ENCODE results near the gene TNFSF11.

Gene TNFSF11

DNA sequence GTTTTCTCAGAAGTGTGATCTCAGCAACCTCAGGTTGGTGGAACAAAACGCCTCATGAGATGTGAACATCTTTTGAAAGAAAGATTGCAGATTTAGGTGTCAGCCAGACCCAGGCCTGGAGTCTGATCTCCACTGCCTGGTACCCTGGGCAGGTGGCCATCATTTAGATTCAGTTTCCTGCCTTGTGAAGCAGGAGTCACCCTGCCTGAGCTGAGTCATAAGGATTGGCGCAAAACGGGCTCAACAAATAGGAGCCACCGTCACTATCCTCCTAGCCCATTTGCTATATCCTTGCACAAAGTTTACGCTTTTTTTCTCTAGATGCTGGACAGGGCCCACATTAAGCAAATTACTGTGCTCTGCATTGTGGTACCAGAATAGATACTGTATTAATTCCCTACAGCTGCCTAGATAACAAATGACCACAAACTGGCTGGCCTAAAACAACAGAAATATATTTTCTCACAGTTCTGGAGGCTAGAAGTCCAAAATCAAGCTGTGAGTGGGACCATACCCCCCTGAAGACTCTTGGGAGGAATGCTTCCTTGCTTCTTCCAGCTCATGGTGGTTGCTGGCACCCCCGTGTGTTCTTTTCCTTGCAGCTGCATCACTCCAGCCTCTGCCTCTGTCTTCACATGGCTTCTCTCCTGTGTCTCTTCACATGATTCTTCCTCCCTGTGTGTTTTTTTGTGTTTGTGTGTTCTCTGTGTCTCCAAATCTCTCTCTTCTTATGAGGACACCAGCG lies 38.2 kb downstream of the TNFSF11 start:
- DNase-seq, result no peak

DNA sequence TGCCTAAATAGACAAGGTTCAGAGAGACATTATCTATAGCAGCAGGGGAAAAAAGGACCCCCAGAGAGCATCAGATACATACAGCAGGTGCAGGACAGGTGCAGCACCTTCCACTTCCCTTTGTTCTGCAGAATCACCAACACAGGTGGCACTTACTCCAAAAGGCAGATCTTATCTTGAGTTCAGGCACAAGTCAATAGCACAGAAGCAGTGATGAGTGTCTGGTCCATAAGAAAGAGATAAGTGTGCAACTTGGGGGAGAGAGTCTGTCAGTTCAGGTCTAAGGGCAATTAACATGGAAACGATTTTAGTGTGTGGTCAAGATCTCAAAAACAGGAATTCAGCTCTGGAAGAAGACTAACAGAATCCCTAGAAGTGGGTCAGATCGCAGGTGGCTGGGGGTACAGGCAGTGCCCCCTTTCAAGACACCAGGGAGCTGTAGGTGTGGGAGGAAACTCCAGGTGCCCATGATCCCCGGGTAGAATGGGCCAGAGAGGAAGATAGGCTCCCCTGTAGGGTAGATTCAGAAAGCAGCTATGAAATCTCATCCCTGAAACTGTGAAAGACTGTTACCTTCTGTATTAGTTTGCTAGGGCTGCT lies 40.6 kb downstream of the TNFSF11 start:
- no peak for DNase-seq

DNA sequence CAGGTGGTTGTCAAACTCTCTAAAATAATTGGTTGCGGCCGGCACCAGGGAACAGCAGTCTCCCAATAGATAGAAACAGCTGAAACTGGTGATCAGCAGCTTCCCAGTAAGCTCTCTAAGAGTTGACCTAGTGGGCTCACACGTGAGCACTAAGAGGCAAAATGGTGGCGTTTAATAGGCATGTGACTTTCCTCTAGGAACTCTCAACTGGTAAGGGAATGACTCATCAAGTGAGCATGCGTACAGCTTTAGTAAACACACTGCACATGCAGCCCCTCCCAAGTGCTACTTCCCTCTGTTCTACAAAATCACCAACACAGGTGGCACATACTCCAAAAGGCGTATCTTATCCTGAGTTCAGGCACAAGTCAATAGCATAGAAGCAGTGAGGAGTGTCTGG lies 41.7 kb downstream of the TNFSF11 start:
- no peak for DNase-seq

DNA sequence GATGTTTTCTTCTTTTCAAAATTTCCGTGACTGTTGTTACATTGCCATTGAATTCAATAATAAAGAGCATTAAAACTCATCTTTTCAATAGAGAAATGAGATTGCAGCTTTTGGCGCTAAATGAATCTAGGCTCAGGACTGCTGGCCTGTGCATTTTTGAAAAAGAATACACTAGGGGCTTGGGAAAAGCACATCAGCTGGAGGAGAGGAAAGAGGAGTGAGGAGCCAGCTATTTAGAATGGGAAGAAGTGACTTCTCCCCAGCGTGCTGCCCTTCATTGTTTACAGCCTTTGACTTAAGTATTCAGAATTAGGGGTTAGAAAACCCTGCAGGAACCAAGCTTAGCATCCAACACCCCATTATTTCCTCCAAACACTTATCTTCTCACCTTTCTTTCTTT lies 43.3 kb downstream of the TNFSF11 start:
- DNase-seq, result no peak

DNA sequence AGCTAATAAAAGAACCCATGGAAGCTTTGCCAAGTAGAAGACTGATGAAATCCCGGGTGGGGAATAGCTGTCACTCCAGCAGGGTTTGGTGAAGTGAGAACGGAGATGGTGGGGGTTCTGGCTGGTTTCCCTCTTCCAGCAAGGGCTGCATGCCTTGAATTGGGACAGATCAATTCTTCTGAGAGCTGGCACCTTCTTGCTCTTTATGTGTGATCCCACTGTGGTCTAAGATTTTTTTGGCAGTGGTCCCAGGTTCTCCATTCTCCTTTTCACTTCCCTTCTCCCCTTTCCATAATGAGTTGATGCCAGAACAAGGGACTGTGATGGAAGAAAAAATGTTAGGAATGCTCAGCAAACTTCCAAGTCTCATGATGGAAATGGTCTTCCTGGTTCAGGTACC lies 50.0 kb downstream of the TNFSF11 start:
- no peak for DNase-seq

DNA sequence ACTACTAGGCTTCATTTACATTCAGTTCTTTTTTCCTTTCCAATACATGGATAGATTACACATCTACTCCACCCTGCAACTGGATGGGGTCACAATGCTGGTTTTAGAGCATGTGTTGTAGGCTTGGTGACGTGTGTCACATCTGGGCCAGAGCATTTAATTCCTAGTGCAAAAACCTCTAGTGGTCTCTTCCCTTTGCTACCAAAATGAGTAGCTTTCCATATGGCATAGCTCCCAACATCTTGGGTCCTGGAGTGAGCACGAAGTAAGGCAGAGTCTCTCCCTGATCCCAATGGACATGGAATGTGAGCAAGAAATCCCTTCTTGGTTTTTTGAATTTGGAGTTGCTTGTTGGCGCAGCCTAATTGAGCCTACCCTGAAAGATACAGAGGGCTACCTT lies 51.7 kb downstream of the TNFSF11 start:
- no peak for DNase-seq

DNA sequence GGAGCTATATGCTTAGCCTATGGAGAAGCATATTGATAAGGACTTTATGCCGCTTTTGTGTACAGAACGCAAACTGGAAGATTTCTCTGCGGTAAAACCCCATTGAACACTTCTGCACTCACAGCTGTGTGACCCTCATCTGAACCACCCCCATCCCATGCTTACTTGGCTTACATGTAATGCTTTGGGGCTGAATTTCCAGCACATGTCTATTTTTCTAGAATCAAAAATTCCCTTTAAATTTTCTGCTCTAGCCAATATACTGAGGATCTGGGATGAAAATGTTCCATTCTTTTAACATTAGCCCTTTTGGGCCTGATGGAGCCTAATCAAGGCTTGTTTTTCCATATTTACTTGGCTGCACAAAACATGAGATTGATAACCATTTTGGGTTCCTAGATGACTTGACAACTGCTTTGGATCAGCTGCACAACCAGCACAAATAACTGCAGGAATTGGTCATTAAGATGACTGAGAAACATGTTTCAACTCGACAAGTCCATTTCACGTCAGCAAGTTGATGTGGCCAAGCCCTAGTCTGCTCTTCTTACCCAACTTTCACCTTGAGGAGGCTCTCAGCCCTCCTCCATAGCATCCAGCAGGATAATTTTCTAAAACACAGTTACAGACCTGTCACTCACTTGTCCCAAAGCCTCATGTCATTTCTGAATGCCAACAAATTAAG lies 52.4 kb downstream of the TNFSF11 start:
- DNase-seq, result no peak

DNA sequence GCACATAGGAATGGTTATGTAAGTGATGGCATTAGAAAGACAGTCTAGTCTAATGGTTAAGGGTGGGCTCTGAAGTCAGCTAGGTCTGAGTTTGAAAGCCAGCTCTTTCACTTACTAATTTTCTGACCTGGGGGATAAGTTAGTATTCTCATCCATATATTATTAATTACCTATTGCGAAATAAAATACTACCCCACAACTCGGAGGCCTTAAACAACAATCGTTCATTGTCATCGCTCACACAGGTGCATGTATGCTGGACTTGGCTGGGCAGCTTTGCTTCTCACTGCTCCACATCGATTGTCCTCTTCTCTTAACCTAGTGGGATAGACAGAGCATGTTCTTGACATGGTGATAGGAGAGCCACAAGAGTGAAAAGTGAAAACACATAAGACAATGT lies 54.7 kb downstream of the TNFSF11 start:
- no peak for DNase-seq

DNA sequence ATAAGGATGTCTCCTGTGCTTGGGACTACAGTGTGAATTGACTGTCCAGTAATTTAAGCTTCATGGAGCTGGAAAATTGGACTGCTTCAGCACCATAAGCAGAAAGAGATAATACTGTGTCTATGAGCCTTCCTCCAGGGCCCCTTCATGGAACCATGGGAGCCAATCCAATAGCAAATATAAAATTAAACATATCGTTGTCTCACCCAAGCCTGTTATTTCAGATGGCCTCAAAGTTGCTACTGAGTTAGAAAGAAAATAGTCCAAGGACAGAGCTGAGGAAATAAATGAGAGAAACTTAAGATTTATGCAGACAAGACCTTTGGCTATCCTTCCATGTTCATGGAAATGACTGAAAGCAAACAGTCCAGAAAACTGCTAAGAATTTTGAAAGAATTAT lies 57.2 kb downstream of the TNFSF11 start:
- DNase-seq, result no peak

DNA sequence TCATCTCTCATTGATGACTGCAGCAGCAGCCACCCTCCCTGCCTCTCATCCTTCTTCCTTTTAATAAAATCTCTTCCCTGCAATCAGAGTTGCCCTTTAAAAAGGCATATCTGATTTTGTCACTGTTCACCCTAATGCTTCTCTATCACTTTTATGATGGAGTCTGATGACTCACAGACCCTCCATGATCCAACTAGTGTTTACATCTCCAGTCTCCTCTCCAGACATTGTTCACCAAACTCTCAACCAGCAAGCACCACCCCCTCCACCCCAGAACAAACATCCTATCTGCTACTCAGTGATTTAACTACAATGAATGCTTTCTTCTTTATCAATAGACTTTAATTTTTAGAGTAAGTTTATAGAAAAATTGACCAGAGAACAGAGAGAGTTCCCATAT lies 59.5 kb downstream of the TNFSF11 start:
- DNase-seq, result no peak

DNA sequence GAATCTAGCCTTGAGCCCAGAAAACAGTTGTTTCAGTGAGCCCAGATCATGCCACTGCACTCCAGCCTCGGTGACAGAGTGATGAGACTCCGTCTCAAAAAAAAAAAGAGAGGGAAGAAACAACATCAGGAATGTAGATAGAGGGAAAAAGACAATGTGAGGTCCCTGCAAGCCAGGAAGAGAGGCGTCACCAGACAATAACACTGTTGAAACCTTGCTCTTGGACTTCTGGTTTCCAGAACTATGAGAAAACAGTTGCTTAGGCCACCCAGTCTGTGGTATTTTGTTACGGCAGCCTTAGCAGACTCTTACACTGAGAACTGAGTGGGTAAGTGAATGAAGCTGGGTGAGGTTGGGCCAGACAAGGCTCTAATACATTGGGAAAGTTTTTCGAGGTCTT lies 64.1 kb downstream of the TNFSF11 start:
- DNase-seq, result no peak

DNA sequence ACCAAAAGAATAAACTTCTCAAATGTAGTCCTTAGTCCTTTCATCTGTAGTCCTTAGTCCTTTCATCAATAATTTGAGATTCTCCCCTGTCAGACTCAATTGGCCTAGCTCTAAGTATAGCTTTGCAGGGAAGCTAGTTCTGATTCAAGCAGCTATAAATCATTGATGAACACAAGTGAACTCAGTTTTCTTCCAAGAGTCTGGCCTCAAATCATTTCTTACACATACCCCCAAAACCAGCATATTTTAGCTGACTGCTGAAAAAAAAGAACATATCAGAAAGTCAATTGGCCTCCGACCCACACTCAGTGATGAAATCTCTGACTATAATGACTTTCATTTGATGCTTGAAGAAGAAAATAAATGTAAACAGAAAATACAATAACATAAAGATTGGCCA lies 64.9 kb downstream of the TNFSF11 start:
- DNase-seq, result no peak

DNA sequence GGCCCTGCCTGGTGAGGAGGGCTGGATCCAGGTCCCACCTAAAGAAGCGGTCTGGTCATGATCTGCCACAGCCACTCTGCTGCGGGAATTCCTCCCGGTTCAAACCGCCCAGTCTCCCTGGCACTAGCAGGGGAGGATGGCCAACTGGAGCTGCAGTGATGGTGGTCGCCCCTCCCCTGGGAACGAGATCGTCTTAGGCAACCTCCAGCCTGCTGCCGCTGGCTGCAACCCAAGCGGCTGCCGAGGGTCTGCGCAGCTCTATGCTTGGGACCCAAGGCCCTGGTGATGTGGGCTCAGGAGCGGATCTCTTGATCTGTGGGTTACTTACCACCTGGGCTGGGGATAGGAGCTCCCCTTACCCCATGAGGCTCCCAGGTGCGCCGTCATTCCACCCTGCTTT lies 69.1 kb downstream of the TNFSF11 start:
- DNase-seq, result no peak

DNA sequence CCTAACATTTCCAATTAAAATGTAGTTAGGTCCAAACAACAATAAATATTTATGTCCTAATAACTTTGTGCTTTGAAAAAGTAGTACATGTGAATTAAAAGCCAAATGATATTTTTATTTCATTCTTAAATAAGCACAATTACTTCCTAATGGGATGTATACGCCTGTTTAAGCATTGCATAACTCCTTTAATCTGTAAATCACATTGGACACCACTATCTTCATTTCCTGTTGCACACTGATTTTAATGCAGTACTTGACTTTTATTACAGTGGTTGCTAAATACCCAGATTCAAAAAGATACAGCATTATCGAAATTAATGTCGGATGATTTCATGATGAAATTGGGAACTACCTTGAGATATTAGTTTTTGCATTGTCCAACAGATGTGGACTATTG lies 70.9 kb downstream of the TNFSF11 start:
- no peak for DNase-seq

DNA sequence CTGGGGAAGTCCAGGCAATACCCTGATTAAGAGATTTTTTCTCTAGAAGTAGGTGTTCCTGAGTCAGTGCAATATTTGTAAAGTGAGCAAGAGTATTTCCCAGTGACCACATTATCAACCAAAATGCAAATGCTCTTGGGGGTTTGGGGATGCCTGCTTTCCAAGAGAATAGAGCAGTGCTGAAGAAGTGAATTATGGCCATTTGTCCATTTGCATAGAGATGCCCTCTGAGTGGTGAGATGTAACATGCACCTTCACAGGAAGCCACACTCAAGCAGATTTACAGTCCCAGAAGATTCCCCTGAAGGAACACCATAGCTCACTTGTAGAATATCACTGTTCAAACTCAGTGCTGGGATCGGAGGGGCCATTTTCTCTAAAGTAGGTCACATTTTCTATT lies 71.8 kb downstream of the TNFSF11 start:
- no peak for DNase-seq

DNA sequence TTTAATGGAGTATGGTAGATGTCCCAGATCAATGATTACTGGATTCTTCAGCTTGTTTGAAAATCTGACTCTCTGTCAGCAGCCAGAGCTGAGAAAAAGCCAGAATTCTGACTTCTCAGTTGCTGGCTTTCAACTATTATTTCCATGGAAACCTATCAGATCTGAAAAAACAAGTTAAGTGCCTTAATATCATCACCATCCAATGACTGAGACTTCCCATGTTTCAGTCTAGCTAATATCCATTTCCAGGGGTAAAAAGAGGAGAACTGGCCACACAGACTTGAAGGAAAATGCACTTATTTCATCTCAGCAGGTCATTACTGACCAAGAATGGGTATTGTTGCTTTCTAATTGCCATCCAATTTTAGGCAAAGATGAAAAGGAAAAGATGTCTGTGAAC lies 75.2 kb downstream of the TNFSF11 start:
- no peak for DNase-seq

DNA sequence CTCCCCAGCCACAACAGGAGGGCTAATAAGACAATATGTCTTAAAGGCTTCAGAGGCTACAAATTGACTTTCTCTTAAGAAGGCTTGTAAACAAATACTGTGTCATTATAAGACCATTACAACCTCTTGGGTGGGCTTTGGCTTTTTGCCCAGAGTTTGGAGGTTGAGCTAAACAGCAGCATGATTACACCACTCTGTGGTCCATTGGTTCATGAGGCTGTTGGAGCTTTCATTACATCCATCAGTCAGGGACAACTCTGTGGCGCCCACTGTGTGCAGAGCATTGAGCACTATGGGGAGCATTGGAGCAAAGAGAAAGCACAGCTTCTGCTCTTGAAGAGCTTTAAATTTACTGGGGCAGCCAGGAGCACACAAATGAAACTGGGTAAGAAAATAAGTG lies 75.9 kb downstream of the TNFSF11 start:
- no peak for DNase-seq

DNA sequence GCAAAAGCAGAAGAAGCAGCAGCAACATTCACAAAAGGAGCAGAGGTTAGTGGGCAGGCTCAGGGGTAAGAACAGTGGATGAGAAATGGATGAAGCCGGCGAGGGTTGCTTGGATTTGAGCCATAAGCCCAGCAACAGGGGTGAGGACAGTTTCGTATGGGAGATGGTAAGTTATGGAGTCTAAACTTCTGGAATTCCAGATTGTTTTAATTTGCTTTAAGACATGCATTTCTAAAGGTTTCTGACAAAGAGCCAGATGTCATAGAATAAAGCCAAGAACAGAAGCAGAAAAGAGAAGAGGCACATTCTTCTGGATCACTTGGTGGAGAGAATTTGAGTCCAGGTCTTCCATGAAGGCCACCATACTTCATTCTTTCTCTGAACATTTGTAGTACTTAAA lies 76.6 kb downstream of the TNFSF11 start:
- no peak for DNase-seq

DNA sequence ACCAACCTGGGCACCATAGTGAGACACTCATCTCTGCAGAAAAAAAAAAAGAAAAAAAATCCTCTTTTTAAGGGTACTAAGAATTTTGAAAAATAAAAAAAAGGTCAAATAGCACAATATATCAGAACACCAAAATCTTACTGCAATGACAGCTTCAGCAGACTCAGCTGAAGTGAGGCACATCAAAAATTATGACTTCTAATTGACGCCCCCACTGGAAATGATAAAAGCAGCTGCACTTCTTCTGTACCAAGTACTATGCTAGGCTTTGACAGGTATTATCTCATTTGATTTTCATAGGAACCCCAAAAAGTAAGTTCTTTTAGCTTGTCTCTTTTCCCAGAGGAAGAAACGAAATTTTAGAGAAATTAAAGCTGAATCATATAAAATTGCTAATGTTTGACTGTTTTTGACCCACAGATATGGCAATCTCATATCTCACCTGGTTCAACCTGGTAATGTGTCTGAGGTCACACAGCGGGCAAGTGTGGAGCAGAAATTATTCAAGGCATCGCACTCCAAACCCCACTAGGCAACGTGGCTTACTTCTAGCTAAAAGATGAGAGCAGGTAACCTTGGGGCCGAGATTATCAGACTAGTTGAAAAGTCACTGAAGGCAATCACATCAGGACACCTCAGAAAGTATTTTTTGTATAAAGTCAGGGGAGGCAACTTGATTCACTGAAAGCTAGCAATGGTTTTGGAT lies 78.1 kb downstream of the TNFSF11 start:
- DNase-seq, result no peak

DNA sequence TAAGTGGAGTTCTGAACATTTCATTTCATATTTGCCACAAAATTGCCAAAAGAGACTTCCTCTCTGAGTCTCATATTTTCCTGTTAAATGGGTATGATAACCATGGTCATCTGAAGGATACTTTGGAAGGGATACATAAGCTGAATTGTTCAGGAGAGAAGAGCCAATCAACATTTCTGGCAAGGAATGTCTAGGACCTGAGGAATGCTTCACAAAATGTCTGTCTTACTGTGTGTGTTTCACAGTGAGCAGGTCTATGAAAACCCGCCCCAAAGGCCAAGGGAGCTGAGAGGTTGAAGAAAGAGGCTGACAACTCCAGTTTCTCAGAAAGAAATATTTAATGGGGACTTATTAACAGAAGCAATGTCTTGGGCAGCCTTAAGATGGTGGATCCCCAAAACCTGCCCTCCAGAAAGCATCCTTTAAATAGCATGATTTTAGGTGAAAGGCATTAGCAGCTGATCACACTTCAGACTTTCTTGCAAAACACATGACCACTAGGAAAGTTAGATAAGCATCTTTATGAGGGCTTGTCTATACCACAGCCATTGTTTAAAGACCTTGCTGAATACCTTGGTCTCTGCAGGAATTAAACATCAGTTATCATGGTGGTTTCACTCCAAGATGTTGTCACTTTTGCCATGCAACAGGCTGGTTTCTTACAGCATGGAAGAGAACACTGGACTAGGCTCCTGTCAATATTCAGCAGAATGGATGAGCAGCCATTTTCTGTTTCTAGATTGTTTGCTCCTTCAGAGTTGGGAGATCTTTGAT lies 78.9 kb downstream of the TNFSF11 start:
- no peak for DNase-seq

DNA sequence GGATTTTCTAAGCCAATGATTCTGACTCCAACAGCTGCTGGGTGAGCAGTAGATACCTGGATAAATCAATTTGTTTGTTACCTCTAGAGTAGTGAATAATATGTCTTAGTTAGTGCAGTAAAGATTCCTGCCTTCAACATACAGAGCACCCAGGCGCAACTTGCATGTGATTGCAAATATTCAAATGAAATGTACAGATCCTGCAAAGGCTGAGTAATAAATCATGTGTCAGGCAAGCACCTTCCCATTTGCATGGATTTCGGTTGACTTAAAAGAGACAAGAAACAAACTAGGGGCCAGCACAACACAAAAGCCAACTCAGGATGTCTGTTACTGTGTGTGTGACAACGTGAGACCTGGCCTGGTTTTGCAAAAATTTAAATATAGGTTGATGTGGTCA lies 79.7 kb downstream of the TNFSF11 start:
- no peak for DNase-seq

DNA sequence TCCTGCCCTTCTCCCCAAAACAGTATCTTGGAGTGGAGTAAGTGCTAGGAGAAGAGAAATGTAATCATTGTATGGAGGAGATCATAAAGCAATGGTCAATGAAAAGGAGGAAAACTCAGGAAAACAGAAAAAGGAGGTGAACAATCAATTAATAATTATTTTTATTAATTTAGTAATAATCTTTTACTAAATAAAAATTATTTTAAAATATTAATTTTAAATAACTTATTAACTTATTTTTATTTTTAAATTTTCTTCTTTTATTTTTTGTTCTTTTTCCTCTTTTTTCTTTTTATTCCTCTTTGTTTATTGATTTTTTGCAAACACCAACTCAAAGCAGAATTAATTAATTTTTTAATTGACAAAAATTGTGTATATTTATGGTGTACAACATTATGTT lies 80.3 kb downstream of the TNFSF11 start:
- no peak for DNase-seq

DNA sequence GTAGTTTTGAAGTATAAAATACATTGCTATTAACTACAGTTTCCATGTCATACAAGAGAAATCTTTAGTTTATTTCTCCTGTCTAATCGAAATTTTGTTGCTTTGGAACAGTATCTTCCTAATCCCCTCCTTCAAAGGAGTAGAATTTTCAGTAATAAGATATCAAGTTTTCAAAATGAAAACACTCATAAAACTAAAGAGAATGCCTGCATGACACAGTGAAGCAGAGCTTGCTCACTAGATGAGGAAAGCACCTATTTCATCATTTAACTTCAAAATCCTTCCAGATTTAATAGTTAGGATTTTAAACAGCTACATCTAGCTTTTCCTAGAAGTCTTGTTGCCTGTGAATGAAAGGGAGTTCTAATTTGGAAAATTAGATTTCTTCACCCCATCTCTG lies 80.8 kb downstream of the TNFSF11 start:
- DNase-seq, result no peak
